GM18951 (cell line): ENCODE data around the gene CDK4.

ENCODE experiments used
- POLR2A ChIP-seq: IDR thresholded peaks from 4 replicates; pipeline ENCODE4 v1.6.1; 2011; ENCODE audit warnings: mild to moderate bottlenecking; ENCODE audit not compliant: insufficient read length, insufficient read depth; ENCODE audit errors: extremely low read depth
- in situ Hi-C: fragments of 300-500 bp; cut with MboI; formaldehyde crosslinking; loops from one replicate; pipeline ENCODE4 v1.12.0; 2022; ENCODE audit warnings: low sequenced_read_pairs, mixed read lengths, inconsistent platforms; ENCODE audit not compliant: unreplicated experiment

Gene CDK4

GRCh38 chr12:57766464-57767304, 14.6 kb upstream of the CDK4 start, which contains the start of gene CYP27B1:
CYP27B1 (minus strand) TSS chr12:57767078; CDS start chr12:57767041, 37 bp downstream.
- no peak for TF ChIP-seq POLR2A
- in situ Hi-C loops = no loop called here

GRCh38 chr12:57765698-57766463, 13.8 kb upstream of the CDK4 start:
- TF ChIP-seq POLR2A = no peak
- in situ Hi-C loops = no loop called here

- in situ Hi-C loops = no loop called here
- TF ChIP-seq POLR2A = no peak
Observed at GRCh38 chr12:57765003-57765697, 13.0 kb upstream of the CDK4 start.

GRCh38 chr12:57764662-57765002, 12.5 kb upstream of the CDK4 start:
- no peak for TF ChIP-seq POLR2A
- in situ Hi-C loops = no loop called here

GRCh38 chr12:57763881-57764661, 12.0 kb upstream of the CDK4 start:
- in situ Hi-C loops = no loop called here
- no peak for TF ChIP-seq POLR2A

GRCh38 chr12:57762463-57762862, 10.4 kb upstream of the CDK4 start:
- in situ Hi-C loops = no loop called here
- no peak for TF ChIP-seq POLR2A

GRCh38 chr12:57761391-57761998, 9.4 kb upstream of the CDK4 start:
- in situ Hi-C loops = no loop called here

GRCh38 chr12:57760347-57760982, 8.4 kb upstream of the CDK4 start:
- TF ChIP-seq POLR2A = no peak
- in situ Hi-C loops = no loop called here

More at GRCh38 chr12:57761391-57761998, 9.4 kb upstream of the CDK4 start:
- no peak for TF ChIP-seq POLR2A

GRCh38 chr12:57759360-57759980, 7.4 kb upstream of the CDK4 start:
- no peak for TF ChIP-seq POLR2A
- in situ Hi-C loops = no loop called here

GRCh38 chr12:57758552-57759359, 6.6 kb upstream of the CDK4 start:
- TF ChIP-seq POLR2A = no peak
- in situ Hi-C loops = no loop called here

- no peak for TF ChIP-seq POLR2A
- in situ Hi-C loops = no loop called here
Observed at GRCh38 chr12:57757771-57758170, 5.7 kb upstream of the CDK4 start.
